Endothelial cell of umbilical vein (primary cell): ENCODE data around the gene ITGB1. TPM values are rescaled to one million over a fixed set of nuclear protein-coding genes. Genes with fewer than 3 reads are reported as not detected.
A peak's percentile ranks its signal among the peaks of the same experiment; 100 is the strongest.

Source experiments
- BruUV-seq: library from RNA; stranded (reverse); fragments of 400-500 nt; replicated peaks from 2 replicates; lab custom pipeline; 2021; lab: Mats Ljungman, UMichigan
- CTCF ChIA-PET: fragments of 300-600, 350-600 bp; sonication (Branson Sonifier 250); formaldehyde crosslinking; loops from one replicate; lab custom pipeline; 2021; ENCODE audit warnings: antibody characterized with exemption, inconsistent platforms; lab: Charles Lee
- POLR2A ChIA-PET: fragments of 300-600, 350-600 bp; sonication (Branson Sonifier 250); formaldehyde crosslinking; loops from one replicate; lab custom pipeline; 2021; ENCODE audit warnings: antibody characterized with exemption, inconsistent platforms; lab: Charles Lee
- DNase-seq: peaks from one replicate; pipeline ENCODE4 v3.0.0-alpha.2; 2011; ENCODE audit warnings: low read depth, low spot score
- FAIRE-seq: peaks from 2 replicates; lab custom pipeline; 2011; peaks lifted over from hg19 to GRCh38; lab: Jason Lieb, UNC
- H2AFZ ChIP-seq: 2 replicates; pipeline ENCODE4 v1.6.0; 2012; ENCODE audit warnings: low read depth, low read length, control low read depth, inconsistent platforms
- H3K27ac ChIP-seq: 2 replicates; pipeline ENCODE4 v1.5.1; 2011; ENCODE audit warnings: low read depth, mild to moderate bottlenecking, control low read depth, low read length, moderate library complexity; ENCODE audit not compliant: insufficient read depth
- H3K27me3 ChIP-seq, 2 experiments: 2 replicates each; pipeline versions ENCODE4 v1.6.0 to v1.6.1; 2011; ENCODE audit warnings: low read length in 2 of 2, mixed read lengths in 1 of 2; ENCODE audit not compliant: control insufficient read depth in 2 of 2, insufficient read depth in 2 of 2
- H3K36me3 ChIP-seq, 2 experiments: 2 replicates in 1 of 2; 3 replicates in 1 of 2; pipeline ENCODE4 v1.5.1; 2011; ENCODE audit warnings: low read length in 2 of 2, mild to moderate bottlenecking in 1 of 2, moderate library complexity in 1 of 2; ENCODE audit not compliant: control insufficient read depth in 2 of 2, insufficient read depth in 2 of 2; ENCODE audit errors: extremely low read depth in 1 of 2
- H3K4me1 ChIP-seq: 3 replicates; pipeline ENCODE4 v1.5.1; 2011; ENCODE audit warnings: mild to moderate bottlenecking, low read length; ENCODE audit not compliant: control insufficient read depth, insufficient read depth; ENCODE audit errors: extremely low read depth
- H3K4me2 ChIP-seq: 2 replicates; pipeline ENCODE4 v1.6.1; 2011; ENCODE audit warnings: low read length, control low read depth, mixed read lengths; ENCODE audit not compliant: insufficient read depth
- H3K4me3 ChIP-seq, 3 experiments: fragments of 200-600 bp in 1 of 3; sonication (generic), shearing (Covaris generic) in 1 of 3; replicated peaks in 1 of 3; 2 replicates each; pipeline ENCODE4 v1.5.1; 2011 to 2016; ENCODE audit warnings: control low read depth in 3 of 3, low read length in 3 of 3, mild to moderate bottlenecking in 2 of 3, inconsistent platforms in 1 of 3, low read depth in 1 of 3, moderate library complexity in 1 of 3; ENCODE audit not compliant: insufficient read depth in 1 of 3
- H3K79me2 ChIP-seq: 2 replicates; pipeline ENCODE4 v1.6.0; 2012; ENCODE audit warnings: low read length, inconsistent platforms; ENCODE audit not compliant: control insufficient read depth, insufficient read depth
- H3K9ac ChIP-seq: replicated peaks from 2 replicates; pipeline ENCODE3; 2011; ENCODE audit warnings: low read length, control low read depth; ENCODE audit not compliant: insufficient read depth; ENCODE audit errors: extremely low read depth
- H3K9me1 ChIP-seq: replicated peaks from 3 replicates; pipeline ENCODE4 v1.6.0; 2011; ENCODE audit warnings: mild to moderate bottlenecking, low read length; ENCODE audit not compliant: control insufficient read depth, insufficient read depth; ENCODE audit errors: extremely low read depth
- H3K9me3 ChIP-seq: replicated peaks from 2 replicates; pipeline ENCODE4 v1.5.1; 2012; ENCODE audit warnings: low read length, inconsistent platforms; ENCODE audit not compliant: control insufficient read depth, insufficient read depth
- H4K20me1 ChIP-seq: replicated peaks from 2 replicates; pipeline ENCODE3; 2011; ENCODE audit warnings: mild to moderate bottlenecking, low read length; ENCODE audit not compliant: control insufficient read depth, insufficient read depth; ENCODE audit errors: extremely low read depth
- EZH2 ChIP-seq: IDR thresholded peaks from 2 replicates; pipeline ENCODE4 v1.6.1; 2012; ENCODE audit warnings: borderline replicate concordance, low read depth, mild to moderate bottlenecking, moderate library complexity, low read length, inconsistent platforms; ENCODE audit not compliant: severe bottlenecking
- JUN ChIP-seq: IDR thresholded peaks from 2 replicates; pipeline ENCODE4 v1.6.1; 2011; ENCODE audit warnings: borderline replicate concordance, low read depth; ENCODE audit not compliant: insufficient read length, insufficient read depth
- dilution Hi-C: fragments of 300-500 bp; cut with MboI; formaldehyde crosslinking; loops from one replicate; pipeline ENCODE4 v1.15.0; 2019; ENCODE audit warnings: low sequenced_read_pairs; ENCODE audit not compliant: extremely low pct_ligation_motif_present
- intact Hi-C: fragments of 100-400 bp; cut with micrococcal nuclease; formaldehyde crosslinking; loops from one replicate; pipeline ENCODE4 v1.10.0; 2022
- polyA plus RNA-seq, 4 experiments: library from polyadenylated mRNA; depleted of rRNA in 3 of 4; stranded (reverse) in 3 of 4; unstranded in 1 of 4; fragments of >200 nt; gene quantifications; 2 replicates each; pipeline versions ENCODE4 v1.2.1 to v1.2.3, GENCODE V29; 2011 to 2012; ENCODE audit warnings: missing spikeins in 1 of 4
- total RNA-seq: library from RNA; stranded (reverse); gene quantifications from 2 replicates; pipeline ENCODE4 v1.2.3, GENCODE V29; 2021

ITGB1 gene
- total and polyA plus RNA-seq, 2 donors (not counting 3 experiments of a cell fraction or from before 2014, with no cell fraction given): 424 to 1,147 TPM

DNA sequence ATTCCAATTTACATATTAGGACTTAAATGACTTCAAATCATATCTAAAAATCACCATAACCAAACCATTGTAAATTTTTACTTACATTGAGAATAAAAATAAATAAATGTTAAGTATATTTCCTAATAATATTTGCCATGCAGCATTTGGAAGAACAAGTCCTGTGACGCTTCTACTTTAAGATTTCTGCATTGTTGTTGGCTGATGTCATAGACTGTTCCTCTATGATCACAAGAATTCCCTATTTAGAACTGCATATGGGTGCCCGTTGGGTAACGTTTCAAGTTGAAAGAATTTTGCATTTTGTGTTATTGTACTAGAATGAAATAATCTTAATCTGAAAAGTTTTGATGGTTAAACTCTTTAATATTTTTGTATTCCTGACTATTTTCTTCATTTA lies 5.1 kb upstream of the ITGB1 start:
- Histone ChIP-seq H3K9ac (peak overlapping the region; percentile 75), H3K4me2 (peak overlapping the region; percentile 87), H3K9me1 (no peaks in the 10 kb centered on the region), H2AFZ (no peak overlapping the region), H3K36me3 (no peaks in the 10 kb centered on the region), H3K9me3 (no peaks in the 10 kb centered on the region), H3K4me1 (peaks cover 46% of the 10 kb centered on the region), H3K27me3 (no peaks in the 10 kb centered on the region), H3K4me3 (no peak overlapping the region), H3K79me2 (peaks cover 20% of the 10 kb centered on the region), H3K27ac (peak overlapping the region; percentile 89), H4K20me1 (no peaks in the 10 kb centered on the region)
- no TSS peak for BruUV-seq
- FAIRE-seq (no peak), DNase-seq (peak; percentile 63)
- intact Hi-C loops: loop anchor here (5.0 kb wide), 1 partner anchor 166 kb away; no protein-coding TSS in a partner anchor
- peak; percentile 56 for TF ChIP-seq JUN
- TF ChIP-seq EZH2: no peak
- ChIA-PET CTCF (interaction anchor here (0.7 to 2.1 kb wide), 4 partner anchors 9 to 46 kb away, joined by 3 to 4 read pairs (median 3); no protein-coding TSS in a partner anchor), POLR2A (no interaction called here)
- dilution Hi-C loops: no loop called here

DNA sequence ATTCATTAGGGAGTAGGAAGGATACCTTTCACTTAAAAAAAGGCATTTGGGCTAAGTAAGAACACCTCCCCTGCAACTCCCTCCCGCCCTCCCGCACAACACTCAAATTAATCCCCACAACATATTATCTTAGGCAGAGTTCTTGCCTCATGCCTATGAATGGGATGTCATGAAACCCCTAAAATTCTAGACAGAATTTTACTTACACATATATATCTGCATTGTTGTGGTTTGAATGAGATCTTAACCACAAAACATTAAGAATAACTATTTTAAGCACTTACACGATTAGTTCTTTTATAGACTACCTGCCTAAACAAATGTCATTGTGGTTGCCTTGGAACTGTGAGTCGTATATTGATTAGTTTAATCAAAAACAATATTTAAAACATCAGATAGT lies 4.5 kb upstream of the ITGB1 start:
- peak overlapping the region; percentile 87 for H3K4me2 ChIP-seq
- no peaks in the 10 kb centered on the region for H3K9me1 ChIP-seq
- FAIRE-seq: no peak
- no peaks in the 10 kb centered on the region for H3K36me3 ChIP-seq
- H3K27ac ChIP-seq: peak overlapping the region; percentile 89
- no TSS peak for BruUV-seq
- intact Hi-C loops (loop anchor here (1.0 to 5.0 kb wide), 3 partner anchors 18 to 165 kb away; no protein-coding TSS in a partner anchor), dilution Hi-C loops (no loop called here)
- CTCF ChIA-PET: interaction anchor here (0.8 to 1.9 kb wide), 9 partner anchors 10 to 47 kb away, joined by 3 to 32 read pairs (median 5); no protein-coding TSS in a partner anchor
- peaks cover 22% of the 10 kb centered on the region for H3K79me2 ChIP-seq
- no peak overlapping the region for H2AFZ ChIP-seq
- POLR2A ChIA-PET: interaction anchor here (1.0 to 1.4 kb wide), 5 partner anchors 9 to 23 kb away, joined by 4 to 17 read pairs (median 5); no protein-coding TSS in a partner anchor
- no peaks in the 10 kb centered on the region for H3K27me3 ChIP-seq
- H3K4me1 ChIP-seq: peaks cover 46% of the 10 kb centered on the region
- no peaks in the 10 kb centered on the region for H4K20me1 ChIP-seq
- no peak for TF ChIP-seq EZH2
- no peak for DNase-seq
- no peaks in the 10 kb centered on the region for H3K9me3 ChIP-seq
- H3K4me3 ChIP-seq: peak overlapping the region in 1 of 3 experiments; percentile 46
- H3K9ac ChIP-seq: peak overlapping the region; percentile 75
